GM21576 (cell line): ENCODE data around the gene SLN.

Experiments used
- ATAC-seq: cut with Tn5 transposase; IDR thresholded peaks from one replicate; pipeline ENCODE4 v1.9.1; 2021; ENCODE audit warnings: mild to moderate bottlenecking, moderate library complexity; ENCODE audit not compliant: unreplicated experiment

Gene SLN

GRCh38 chr11:107688322-107688918, 23.4 kb downstream of the SLN start:
- no peak for ATAC-seq

DNA sequence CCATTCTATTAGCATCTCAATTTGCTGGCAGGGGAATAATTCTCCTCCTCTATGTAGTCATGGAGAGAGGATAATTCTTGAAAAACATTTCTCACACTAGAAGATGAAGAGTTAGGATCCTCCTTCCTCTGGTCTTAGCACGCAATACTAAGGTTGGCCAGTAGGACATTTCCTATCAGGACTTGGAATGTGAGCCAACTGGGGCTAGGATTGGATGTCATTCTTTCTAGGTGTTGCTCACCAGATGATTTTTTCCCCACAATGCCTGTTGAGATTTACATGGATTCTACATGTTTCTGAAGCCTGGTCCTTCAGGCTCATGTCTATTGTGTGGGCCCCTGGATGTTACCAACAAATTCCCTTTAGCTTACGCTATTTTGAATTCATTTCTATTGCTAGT, 28.0 kb downstream of the SLN start:
- ATAC-seq = no peak

GRCh38 chr11:107683061-107683460, 28.8 kb downstream of the SLN start:
- ATAC-seq = no peak

DNA sequence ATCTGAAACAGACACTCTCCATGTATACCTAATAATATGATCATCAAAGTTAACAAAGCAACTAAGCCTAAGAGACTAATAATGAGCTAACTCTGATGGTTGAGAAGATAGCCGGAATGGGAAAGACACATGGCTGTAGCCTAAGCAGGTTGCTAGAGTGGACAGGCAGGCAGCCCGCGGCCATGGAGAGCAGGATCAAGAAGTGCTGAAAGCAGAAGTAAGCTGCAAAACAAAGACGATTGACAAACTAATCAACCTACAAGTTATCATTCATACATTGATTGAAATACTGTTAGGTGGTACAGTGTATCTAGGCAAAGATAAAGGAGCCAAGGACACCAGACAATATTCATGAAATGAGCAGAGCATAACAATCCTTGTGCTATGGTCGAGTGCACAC, 29.3 kb downstream of the SLN start:
- no peak for ATAC-seq

DNA sequence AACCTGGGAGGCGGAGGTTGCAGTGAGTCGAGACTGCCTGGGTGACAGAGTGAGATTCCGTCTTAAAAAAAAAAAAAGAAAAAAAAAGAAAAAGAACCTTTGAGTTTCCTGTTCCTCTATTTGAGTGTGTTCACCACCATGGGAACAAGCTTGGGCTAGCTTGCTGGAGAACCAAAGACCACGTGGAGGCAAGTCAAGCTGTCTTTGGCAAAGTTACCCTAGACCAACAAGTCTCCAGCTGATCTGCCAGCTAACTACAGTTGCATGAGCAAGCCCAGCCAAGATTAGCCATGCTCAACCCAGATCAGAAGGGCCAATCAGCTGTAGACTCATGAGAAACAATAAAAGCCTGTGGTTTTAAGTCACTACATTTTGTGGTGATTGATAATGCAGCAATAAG, 29.7 kb downstream of the SLN start:
- no peak for ATAC-seq

DNA sequence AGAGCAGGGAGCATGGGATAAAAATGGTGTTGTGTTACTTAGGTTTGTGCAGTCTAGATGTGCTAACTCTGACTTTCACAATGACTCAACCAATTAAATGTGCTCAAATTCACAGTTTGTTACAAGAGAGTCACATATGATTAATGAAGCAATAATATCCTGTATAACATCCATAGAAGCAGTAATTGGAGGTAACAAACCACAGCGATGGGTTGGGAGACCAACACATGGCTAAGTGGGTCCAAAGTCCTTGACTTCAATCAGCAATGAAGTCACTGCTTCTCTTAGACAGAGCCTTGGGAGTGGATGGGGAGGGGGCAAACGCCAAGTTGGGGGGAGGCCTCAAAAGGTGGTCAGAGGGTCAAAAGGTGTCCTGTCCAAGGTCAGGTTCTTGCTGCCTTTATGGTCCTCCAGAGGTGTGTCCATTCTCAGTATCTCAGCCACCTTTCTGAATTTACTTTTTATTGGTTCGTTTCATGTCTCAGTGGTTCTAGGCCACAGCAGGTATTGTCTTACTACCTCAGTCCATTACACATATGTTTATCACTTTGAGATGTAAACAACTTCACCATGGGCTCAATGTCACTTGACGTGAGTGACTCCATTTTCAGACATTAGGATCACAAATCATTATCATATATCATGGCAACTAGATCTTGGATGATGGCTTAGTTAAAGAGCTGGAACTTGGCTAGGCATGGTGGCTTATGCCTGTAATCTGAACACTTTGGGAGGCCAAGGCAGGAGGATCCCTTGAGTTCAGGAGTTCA, 32.4 kb downstream of the SLN start:
- ATAC-seq = no peak

DNA sequence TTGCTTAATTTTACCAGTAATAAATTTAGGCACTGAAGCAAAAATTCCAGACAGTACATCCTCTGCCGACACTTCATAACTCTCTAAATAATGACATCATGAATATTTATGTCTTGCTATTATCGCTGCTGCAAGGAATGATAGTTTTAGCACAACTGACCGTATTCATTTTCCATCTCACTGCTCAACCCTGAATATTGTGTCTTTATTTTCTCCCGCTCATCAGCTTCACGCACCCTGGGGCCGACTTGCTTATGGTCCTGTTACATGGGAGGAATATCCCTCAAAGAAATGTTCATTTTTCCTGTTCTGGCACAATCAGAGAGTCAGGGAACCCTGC, 33.3 kb downstream of the SLN start:
- no peak for ATAC-seq

DNA sequence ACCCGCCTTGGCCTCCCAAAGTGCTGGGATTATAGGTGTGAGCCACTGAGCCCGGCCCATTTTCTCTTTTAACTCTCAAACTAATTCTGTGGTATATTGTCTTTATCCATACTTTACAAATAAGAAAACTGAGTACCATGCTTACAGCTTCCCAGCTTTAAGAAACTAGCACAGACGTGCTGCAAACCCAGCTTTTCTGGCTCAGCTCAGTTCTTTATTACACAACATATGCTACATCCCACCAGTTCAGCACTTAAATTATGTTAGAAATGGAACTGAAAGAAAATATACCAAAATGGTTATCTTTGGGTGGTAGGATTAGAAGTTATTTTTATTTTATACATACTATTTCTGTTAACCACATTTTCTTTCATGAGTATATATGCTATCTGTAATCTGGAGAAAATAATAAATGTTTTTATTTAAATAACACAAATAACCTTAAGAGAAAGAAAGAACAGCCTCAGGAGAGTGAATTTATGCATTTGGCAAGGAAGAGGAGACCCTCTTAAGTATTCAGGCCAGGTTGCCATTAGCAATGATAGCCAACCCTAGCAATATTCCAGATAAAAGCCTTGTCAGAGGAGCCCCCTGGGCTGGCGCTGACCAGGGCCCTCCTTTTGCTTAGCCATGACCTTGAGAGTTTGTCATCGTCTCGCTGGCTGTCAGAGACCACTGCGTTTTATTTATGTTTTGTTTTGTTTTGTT, 33.8 kb downstream of the SLN start:
- no peak for ATAC-seq

DNA sequence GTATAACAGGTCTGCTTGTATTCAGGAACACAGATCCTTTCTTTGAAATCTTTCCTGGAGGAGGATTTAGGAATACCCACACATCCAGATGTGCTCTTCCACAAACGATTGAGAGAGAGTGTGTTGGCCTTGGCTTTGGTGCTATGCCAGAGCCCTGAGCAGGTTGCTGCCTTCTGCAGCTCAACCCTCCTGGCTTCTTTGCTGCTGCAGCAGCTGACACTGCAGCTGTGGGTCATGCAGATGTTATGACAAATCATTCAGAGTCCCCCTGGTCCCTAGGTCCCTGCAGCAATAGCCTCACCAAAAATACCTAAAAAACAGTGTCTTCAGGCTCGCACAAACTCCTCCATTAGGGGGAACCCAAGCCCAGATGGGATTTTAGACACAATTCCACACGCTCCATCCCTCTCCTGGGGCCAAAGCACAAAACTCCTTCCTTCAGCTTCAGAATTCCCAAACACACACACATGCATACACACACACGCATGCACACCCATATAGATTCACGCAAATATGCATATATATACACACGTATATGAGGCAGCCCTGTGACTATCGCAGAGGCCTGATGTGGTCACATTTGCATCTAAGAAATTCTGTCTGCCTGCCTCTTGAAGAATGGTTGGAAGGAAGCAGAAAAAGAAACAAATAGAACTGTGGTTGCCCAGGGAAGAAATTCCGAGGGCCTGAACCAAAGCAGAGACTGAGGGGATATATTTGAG, 35.4 kb downstream of the SLN start:
- no peak for ATAC-seq

DNA sequence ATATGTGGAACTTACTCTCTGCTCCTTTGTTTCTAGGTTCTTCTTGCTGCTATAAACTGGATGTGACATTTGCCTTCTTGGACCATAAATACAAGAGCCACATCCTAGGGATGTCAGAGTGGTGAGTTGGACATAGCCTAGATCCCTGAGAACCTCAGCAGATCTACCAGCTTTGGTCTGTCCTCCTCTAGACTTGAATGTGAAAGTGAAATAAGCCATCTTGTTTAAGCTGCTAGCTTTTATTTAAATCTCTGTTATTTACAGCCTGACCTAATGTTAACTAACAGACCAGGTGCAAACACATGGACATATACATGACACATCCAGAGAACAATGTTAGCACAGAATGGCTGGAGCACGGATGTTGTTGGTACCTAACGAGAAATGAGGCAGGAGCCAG, 36.0 kb downstream of the SLN start:
- no peak for ATAC-seq

DNA sequence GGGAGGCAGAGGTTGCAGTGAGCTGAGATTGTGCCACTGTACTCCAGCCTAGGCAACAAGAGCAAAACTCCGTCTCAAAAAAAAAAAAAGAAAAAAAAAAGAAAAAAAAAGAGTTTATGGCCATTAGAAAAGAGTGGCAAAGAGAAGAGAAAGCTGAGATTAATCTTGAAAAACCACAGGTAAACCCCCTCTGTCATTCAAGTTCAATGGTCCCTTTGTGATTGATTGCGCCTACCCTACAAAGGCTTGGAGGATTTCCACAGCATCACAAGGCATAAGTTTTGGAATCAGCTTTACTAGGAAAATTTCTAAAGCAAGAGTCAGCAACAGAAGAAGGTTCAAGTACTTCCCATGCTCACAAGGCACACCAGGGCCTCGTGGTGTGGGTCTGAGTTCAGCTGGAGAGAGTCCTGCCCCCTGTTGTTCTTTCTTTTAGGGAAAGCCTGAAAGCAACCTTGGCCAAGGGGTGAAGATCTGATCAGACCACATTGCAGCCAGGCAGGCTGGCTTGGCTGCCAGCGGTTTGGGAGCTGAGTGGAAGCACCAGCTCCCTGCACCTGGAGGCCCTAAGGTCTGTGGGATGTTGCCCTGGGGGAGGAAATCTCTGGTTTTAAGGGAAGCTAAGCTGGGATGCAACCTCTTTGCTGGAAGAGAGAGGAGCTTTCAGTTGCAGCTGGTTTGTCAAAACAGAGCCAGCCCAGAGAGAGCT, 41.8 kb downstream of the SLN start:
- no peak for ATAC-seq

DNA sequence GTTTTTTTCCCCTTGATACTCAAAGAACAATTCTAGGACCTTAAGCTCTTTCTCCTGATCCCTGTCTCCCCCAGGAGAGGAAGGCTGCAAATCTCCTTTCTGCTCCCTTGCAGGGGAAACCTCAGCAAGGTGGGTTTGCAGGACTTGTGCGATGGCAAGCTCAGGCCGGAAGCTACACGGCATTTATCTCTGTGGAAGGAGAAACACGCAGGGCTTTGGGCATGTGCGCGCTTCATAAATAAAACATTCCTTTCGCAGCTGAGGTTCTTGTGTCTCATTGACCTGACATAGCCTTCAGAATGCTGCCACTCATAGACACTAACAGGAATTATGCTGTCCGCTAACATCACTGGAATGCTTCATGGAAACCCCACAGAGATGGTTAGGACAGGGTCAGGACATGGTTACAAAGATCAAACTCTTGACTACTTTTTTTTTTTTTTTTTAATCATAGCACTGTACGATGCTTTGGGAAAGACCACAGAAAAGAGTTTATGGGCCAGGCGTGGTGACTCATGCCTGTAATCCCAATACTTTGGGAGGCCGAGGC, 42.6 kb downstream of the SLN start:
- ATAC-seq = no peak

- no peak for ATAC-seq
These were observed 44.8 kb downstream of the SLN start for GRCh38 chr11:107666911-107667613.

GRCh38 chr11:107665018-107665417, 46.8 kb downstream of the SLN start:
- ATAC-seq = no peak

DNA sequence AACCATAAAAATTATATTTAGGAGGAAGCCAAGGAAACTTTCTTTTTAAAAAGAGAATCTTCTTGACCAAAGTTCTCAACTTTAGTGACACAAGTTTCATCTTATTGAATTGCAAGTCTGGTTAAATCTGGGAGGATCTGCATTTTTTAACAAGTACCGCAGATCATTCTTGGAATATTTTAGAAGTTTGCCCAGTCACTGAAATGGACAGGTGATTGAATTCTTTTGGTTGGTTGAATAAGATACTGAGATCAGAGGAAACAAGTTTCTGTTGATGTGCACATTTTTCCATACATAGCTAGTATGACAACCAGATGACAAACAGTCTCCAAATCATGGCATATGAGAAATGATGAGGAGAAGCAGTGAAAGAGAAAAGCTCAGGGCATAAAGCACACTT, 50.2 kb downstream of the SLN start:
- ATAC-seq = no peak

GRCh38 chr11:107660066-107660465, 51.8 kb downstream of the SLN start:
- no peak for ATAC-seq

DNA sequence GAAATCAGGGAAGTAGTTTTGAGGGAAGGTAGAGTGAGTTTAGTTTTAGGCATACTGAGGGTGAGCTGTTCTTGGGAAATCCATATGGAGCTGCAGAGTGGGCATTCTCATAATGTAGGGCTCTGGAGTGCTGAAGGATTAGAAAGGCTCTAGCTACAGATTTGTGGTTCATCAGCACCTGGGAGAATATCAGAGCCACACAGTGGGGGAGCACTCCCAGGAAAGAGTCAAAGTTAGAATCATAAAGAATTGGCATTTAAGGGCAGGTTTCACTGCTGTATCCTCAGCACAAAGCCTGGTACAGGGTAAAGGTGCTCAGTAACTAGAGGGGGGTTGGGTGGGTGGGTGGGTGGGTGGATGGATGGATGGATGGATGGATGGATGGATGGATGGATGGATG, 52.5 kb downstream of the SLN start:
- no peak for ATAC-seq
